GM19397 (cell line): ENCODE measurements around the gene UGT8.
A peak's percentile ranks its signal among the peaks of the same experiment; 100 is the strongest.
"Not testable (repeated sequence)": the region's sequence is repeated elsewhere in the genome, so short reads cannot be mapped to it uniquely, and the experiment has no call there.

ENCODE experiments used
- ATAC-seq: cut with Tn5 transposase; IDR thresholded peaks from one replicate; pipeline ENCODE4 v1.9.1; 2021; ENCODE audit warnings: mild to moderate bottlenecking, moderate library complexity; ENCODE audit not compliant: unreplicated experiment

UGT8 gene

GRCh38 chr4:114603497-114603896, 4.9 kb downstream of the UGT8 start:
- ATAC-seq: peak; percentile 80

- ATAC-seq: no peak
These were observed 7.6 kb downstream of the UGT8 start for GRCh38 chr4:114606245-114606644.

GRCh38 chr4:114607056-114607455, 8.4 kb downstream of the UGT8 start:
- no peak for ATAC-seq

- ATAC-seq: no peak
These were observed 15.0 kb downstream of the UGT8 start for GRCh38 chr4:114613560-114613959.

- peak; percentile 82 for ATAC-seq
These were observed 16.8 kb downstream of the UGT8 start for GRCh38 chr4:114615435-114615834.

GRCh38 chr4:114616036-114616435, 17.4 kb downstream of the UGT8 start:
- ATAC-seq: not testable (repeated sequence)

GRCh38 chr4:114626196-114626595, 27.6 kb downstream of the UGT8 start:
- no peak for ATAC-seq

- no peak for ATAC-seq
These were observed 37.8 kb downstream of the UGT8 start for GRCh38 chr4:114636192-114636935.

- no peak for ATAC-seq
These were observed 43.7 kb downstream of the UGT8 start for GRCh38 chr4:114642173-114642780.

- no peak for ATAC-seq
These were observed 51.3 kb downstream of the UGT8 start for GRCh38 chr4:114649908-114650307.

- ATAC-seq: no peak
These were observed 55.1 kb downstream of the UGT8 start for GRCh38 chr4:114653675-114654074.

- ATAC-seq: no peak
These were observed 56.0 kb downstream of the UGT8 start for GRCh38 chr4:114654592-114654991.

- no peak for ATAC-seq
These were observed 59.6 kb downstream of the UGT8 start for GRCh38 chr4:114658179-114658578.

GRCh38 chr4:114658776-114659175, 60.2 kb downstream of the UGT8 start:
- ATAC-seq: no peak

GRCh38 chr4:114659386-114660008, 60.9 kb downstream of the UGT8 start:
- peak; percentile 96 for ATAC-seq

- no peak for ATAC-seq
These were observed 64.5 kb downstream of the UGT8 start for GRCh38 chr4:114663083-114663482.

GRCh38 chr4:114668577-114668976, 70.0 kb downstream of the UGT8 start:
- no peak for ATAC-seq

GRCh38 chr4:114670733-114671132, 72.1 kb downstream of the UGT8 start:
- ATAC-seq: peak; percentile 55

- ATAC-seq: no peak
These were observed 74.7 kb downstream of the UGT8 start for GRCh38 chr4:114673306-114673705.

GRCh38 chr4:114674080-114674479, 75.5 kb downstream of the UGT8 start:
- ATAC-seq: no peak

GRCh38 chr4:114677346-114677979, 78.9 kb downstream of the UGT8 start:
- no peak for ATAC-seq

- no peak for ATAC-seq
These were observed 85.9 kb downstream of the UGT8 start for GRCh38 chr4:114684462-114684861.
